Fibroblast of pulmonary artery (primary cell): ENCODE measurements around the gene DAG1.
A peak's percentile ranks its signal among the peaks of the same experiment; 100 is the strongest.

Source experiments
- DNase-seq: peaks from one replicate; pipeline ENCODE4 v3.0.0-alpha.2; 2010; ENCODE audit warnings: low read depth
- H3K4me3 ChIP-seq: replicated peaks from 2 replicates; pipeline ENCODE4 v1.5.1; 2011; ENCODE audit warnings: low read depth, mild to moderate bottlenecking, control low read depth, low read length, moderate library complexity
- TF ChIP-seq, protein P1 (sequence below): IDR thresholded peaks from 2 replicates; pipeline ENCODE4 v1.5.1; 2011; ENCODE audit warnings: mild to moderate bottlenecking, control low read depth, low read length, inconsistent platforms; ENCODE audit errors: missing control alignments

The DAG1 gene

DNA sequence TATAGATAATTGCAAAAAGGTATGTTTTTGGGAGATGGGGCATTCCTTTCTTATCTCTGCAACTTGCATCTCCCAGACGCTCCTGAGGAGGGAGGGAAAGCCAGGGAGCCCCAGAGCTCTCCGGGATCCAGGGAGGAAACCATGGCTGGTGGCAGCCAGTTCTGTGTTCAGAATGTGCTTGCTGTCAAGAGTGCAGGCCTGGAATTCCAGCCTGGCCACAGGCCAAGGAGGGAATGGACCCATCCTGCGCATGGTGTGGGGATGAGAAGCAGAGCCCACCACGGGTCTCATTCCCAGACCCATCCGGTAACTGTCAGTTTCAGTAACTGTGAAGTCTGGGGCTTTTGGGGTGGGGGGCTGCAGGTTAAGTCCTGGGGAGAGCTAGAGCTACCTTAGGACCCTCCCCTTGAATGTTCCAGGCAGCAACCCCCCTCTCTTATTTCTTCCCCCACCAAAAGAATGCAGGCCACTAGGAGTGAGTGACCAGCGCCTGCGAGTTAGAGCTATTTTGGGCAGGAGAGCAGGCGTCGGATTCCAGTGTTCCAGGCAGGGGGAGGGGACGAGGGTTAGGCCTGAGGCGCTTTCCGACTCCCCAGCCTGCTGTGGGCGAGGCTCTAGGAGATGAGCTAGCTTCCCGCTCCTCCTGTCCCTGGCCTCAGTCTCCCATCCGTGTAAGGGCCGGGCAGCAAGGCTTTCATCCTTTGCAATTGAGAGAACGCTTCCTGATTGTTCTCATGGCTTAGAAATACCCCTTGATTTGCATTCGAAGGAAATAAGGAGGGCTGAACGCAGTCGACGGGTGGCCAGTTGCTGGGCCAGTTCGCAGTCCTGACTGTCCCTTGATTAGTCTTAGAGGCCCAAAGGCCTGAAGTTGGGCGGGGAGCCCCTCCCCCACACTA is 781 bp upstream of the DAG1 start:
- TF ChIP-seq, protein P1, sequence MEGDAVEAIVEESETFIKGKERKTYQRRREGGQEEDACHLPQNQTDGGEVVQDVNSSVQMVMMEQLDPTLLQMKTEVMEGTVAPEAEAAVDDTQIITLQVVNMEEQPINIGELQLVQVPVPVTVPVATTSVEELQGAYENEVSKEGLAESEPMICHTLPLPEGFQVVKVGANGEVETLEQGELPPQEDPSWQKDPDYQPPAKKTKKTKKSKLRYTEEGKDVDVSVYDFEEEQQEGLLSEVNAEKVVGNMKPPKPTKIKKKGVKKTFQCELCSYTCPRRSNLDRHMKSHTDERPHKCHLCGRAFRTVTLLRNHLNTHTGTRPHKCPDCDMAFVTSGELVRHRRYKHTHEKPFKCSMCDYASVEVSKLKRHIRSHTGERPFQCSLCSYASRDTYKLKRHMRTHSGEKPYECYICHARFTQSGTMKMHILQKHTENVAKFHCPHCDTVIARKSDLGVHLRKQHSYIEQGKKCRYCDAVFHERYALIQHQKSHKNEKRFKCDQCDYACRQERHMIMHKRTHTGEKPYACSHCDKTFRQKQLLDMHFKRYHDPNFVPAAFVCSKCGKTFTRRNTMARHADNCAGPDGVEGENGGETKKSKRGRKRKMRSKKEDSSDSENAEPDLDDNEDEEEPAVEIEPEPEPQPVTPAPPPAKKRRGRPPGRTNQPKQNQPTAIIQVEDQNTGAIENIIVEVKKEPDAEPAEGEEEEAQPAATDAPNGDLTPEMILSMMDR, result no peak
- DNase-seq, result peak; percentile 71
- H3K4me3 ChIP-seq, result peak overlapping the region; percentile 51

DNA sequence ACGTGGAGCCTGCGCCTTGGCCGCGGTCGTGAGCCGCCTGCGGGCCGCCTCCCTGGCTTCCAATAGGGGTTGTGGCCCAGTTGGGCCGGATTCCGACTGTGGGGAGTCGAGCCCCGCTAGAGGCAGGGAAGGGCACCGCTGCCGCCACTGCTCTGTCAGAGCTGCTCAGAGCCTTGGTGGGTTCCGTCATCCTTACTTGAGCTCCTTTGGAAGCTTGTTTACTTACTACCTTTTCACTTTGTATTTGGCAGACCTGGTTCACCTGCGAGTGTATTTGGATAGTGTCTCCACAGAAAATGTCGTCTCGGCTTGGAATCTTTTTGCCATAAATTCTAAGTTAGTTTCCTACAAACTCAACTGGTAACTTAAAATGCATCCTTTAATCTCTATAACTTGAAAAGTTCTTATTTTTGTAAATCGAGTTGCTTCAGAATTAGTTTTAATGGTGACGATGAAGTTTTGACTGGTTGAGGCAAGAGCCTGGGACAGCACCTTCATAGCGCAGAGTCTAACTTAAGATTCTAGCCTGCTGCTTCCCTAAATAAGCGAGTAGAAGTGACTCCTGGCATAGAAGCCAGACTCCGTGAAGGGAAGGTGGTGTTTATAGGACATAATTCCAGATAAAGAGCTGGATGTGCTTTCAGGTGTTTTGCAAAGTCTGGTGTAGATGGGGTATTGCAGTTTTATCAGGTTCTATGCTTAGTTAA is 800 bp downstream of the DAG1 start:
- peak overlapping the region; percentile 82 for H3K4me3 ChIP-seq
- TF ChIP-seq, protein P1, result no peak
- no peak for DNase-seq

DNA sequence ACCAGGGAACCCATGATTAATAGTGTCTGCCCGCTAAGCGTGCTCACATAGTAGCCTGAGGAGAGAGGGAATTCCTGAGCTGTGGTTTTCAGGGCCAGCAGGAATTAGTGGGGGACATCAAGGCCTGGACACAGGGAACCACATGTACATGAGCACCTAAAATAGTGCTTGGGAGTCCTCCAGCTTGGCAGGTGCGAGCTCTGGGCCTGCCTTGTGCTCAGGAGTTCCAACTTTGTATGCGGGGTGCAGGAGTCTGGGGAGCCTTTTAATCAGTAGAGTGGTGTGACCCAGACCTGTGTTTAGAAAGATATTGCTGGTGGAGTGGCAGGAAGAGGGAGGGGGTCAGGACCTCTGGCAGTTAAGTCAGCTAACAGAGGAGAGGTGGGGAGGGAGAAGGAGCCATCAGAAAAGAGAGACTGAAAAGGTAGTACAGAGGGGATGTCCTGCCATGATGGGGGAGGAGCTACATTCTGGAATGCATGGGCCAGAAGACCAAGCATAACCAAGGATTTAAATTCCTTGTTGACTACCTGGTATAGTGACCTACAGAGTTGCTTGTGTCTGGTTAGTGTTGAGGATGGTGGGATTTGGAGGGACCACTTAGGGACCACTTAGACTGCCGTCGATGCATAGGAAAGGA is 1.9 kb downstream of the DAG1 start:
- H3K4me3 ChIP-seq, result peak overlapping the region; percentile 6
- no peak for DNase-seq
- TF ChIP-seq, protein P1, result no peak

DNA sequence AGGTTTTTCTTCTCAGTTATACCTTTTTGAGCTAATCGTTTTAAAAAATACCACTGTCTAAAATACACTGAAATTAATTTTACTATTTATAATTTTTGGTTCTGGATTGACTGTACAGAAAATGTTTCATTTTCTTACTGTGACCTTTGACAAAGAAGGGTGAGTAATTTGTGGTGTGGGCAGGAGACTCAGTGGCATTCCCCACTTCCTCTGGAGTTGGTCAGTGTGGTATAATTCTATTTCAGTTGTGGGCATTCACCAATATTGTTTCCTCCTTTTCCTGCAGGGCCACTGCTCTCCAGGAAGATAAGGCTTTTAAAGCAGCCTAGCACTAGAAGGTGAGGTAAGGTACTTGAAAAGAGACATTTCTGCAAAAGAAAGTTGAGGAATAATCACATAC is 6.5 kb downstream of the DAG1 start:
- no peak for DNase-seq
- no peak overlapping the region for H3K4me3 ChIP-seq
- TF ChIP-seq, protein P1, result no peak

DNA sequence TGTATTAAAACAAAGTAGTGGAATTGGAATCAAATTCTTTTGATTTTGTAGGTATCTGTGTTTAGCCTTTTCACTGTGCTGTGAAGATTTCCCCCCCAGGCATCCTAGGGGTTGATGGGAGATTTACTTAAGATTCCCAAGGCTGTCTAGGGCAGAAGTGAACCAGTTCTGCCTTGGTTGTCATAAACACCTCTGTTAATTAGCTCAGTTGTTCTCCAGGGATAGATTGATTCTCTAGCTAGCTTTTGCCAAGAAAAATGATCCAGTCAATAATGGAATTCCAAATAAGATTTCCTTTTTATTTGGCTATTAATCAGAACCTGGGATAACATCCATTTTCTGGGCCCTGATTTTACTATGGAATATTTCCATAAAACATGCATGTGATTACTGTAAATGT is 12.7 kb downstream of the DAG1 start:
- TF ChIP-seq, protein P1, result no peak
- H3K4me3 ChIP-seq, result no peak overlapping the region
- DNase-seq, result no peak

DNA sequence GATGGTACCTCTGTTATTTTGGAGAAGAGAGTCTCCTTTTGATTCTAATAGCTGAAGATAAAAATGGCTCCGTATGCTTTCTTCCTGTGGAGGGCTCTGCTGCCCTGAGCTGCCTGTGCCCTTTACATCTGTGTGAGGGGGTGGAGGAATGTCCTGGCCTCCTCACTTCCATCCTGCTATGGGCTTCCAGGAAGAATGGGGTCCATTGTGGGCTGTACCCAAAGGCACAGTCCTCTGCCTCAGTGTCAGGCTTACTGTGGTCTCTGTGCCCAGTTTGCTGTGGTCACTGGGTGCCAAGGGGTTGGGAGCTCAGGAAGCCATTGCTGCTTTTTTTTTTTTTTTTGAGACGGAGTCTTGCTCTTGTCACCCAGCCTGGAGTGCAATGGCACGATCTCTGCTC is 14.4 kb downstream of the DAG1 start:
- no peak overlapping the region for H3K4me3 ChIP-seq
- TF ChIP-seq, protein P1, result no peak
- no peak for DNase-seq
